Endothelial cell of umbilical vein (primary cell): ENCODE measurements around the gene CAMTA1. TPM values are rescaled to one million over a fixed set of nuclear protein-coding genes. Genes with fewer than 3 reads are reported as not detected.

ENCODE experiments used
- BruUV-seq: library from RNA; stranded (reverse); fragments of 400-500 nt; replicated peaks from 2 replicates; lab custom pipeline; 2021; lab: Mats Ljungman, UMichigan
- CTCF ChIA-PET: fragments of 300-600, 350-600 bp; sonication (Branson Sonifier 250); formaldehyde crosslinking; loops from one replicate; lab custom pipeline; 2021; ENCODE audit warnings: antibody characterized with exemption, inconsistent platforms; lab: Charles Lee
- POLR2A ChIA-PET: fragments of 300-600, 350-600 bp; sonication (Branson Sonifier 250); formaldehyde crosslinking; loops from one replicate; lab custom pipeline; 2021; ENCODE audit warnings: antibody characterized with exemption, inconsistent platforms; lab: Charles Lee
- DNase-seq: peaks from one replicate; pipeline ENCODE4 v3.0.0-alpha.2; 2011; ENCODE audit warnings: low read depth, low spot score
- FAIRE-seq: peaks from 2 replicates; lab custom pipeline; 2011; peaks lifted over from hg19 to GRCh38; lab: Jason Lieb, UNC
- H2AFZ ChIP-seq: 2 replicates; pipeline ENCODE4 v1.6.0; 2012; ENCODE audit warnings: low read depth, low read length, control low read depth, inconsistent platforms
- H3K27ac ChIP-seq: 2 replicates; pipeline ENCODE4 v1.5.1; 2011; ENCODE audit warnings: low read depth, mild to moderate bottlenecking, control low read depth, low read length, moderate library complexity; ENCODE audit not compliant: insufficient read depth
- H3K27me3 ChIP-seq, 2 experiments: 2 replicates each; pipeline versions ENCODE4 v1.6.0 to v1.6.1; 2011; ENCODE audit warnings: low read length in 2 of 2, mixed read lengths in 1 of 2; ENCODE audit not compliant: control insufficient read depth in 2 of 2, insufficient read depth in 2 of 2
- H3K36me3 ChIP-seq, 2 experiments: 2 replicates in 1 of 2; 3 replicates in 1 of 2; pipeline ENCODE4 v1.5.1; 2011; ENCODE audit warnings: low read length in 2 of 2, mild to moderate bottlenecking in 1 of 2, moderate library complexity in 1 of 2; ENCODE audit not compliant: control insufficient read depth in 2 of 2, insufficient read depth in 2 of 2; ENCODE audit errors: extremely low read depth in 1 of 2
- H3K4me1 ChIP-seq: 3 replicates; pipeline ENCODE4 v1.5.1; 2011; ENCODE audit warnings: mild to moderate bottlenecking, low read length; ENCODE audit not compliant: control insufficient read depth, insufficient read depth; ENCODE audit errors: extremely low read depth
- H3K4me2 ChIP-seq: 2 replicates; pipeline ENCODE4 v1.6.1; 2011; ENCODE audit warnings: low read length, control low read depth, mixed read lengths; ENCODE audit not compliant: insufficient read depth
- H3K4me3 ChIP-seq, 3 experiments: fragments of 200-600 bp in 1 of 3; sonication (generic), shearing (Covaris generic) in 1 of 3; replicated peaks in 1 of 3; 2 replicates each; pipeline ENCODE4 v1.5.1; 2011 to 2016; ENCODE audit warnings: control low read depth in 3 of 3, low read length in 3 of 3, mild to moderate bottlenecking in 2 of 3, inconsistent platforms in 1 of 3, low read depth in 1 of 3, moderate library complexity in 1 of 3; ENCODE audit not compliant: insufficient read depth in 1 of 3
- H3K79me2 ChIP-seq: 2 replicates; pipeline ENCODE4 v1.6.0; 2012; ENCODE audit warnings: low read length, inconsistent platforms; ENCODE audit not compliant: control insufficient read depth, insufficient read depth
- H3K9ac ChIP-seq: replicated peaks from 2 replicates; pipeline ENCODE3; 2011; ENCODE audit warnings: low read length, control low read depth; ENCODE audit not compliant: insufficient read depth; ENCODE audit errors: extremely low read depth
- H3K9me1 ChIP-seq: replicated peaks from 3 replicates; pipeline ENCODE4 v1.6.0; 2011; ENCODE audit warnings: mild to moderate bottlenecking, low read length; ENCODE audit not compliant: control insufficient read depth, insufficient read depth; ENCODE audit errors: extremely low read depth
- H3K9me3 ChIP-seq: replicated peaks from 2 replicates; pipeline ENCODE4 v1.5.1; 2012; ENCODE audit warnings: low read length, inconsistent platforms; ENCODE audit not compliant: control insufficient read depth, insufficient read depth
- H4K20me1 ChIP-seq: replicated peaks from 2 replicates; pipeline ENCODE3; 2011; ENCODE audit warnings: mild to moderate bottlenecking, low read length; ENCODE audit not compliant: control insufficient read depth, insufficient read depth; ENCODE audit errors: extremely low read depth
- EZH2 ChIP-seq: IDR thresholded peaks from 2 replicates; pipeline ENCODE4 v1.6.1; 2012; ENCODE audit warnings: borderline replicate concordance, low read depth, mild to moderate bottlenecking, moderate library complexity, low read length, inconsistent platforms; ENCODE audit not compliant: severe bottlenecking
- FOS ChIP-seq: IDR thresholded peaks from 2 replicates; pipeline ENCODE4 v1.6.1; 2011; ENCODE audit warnings: mild to moderate bottlenecking, low read length, moderate library complexity, borderline replicate concordance; ENCODE audit not compliant: insufficient read depth
- GATA2 ChIP-seq: IDR thresholded peaks from 2 replicates; pipeline ENCODE4 v1.7.0; 2011; ENCODE audit warnings: low read depth, mild to moderate bottlenecking, moderate library complexity, mixed read lengths, low read length; ENCODE audit not compliant: insufficient read length, insufficient read depth
- JUN ChIP-seq: IDR thresholded peaks from 2 replicates; pipeline ENCODE4 v1.6.1; 2011; ENCODE audit warnings: borderline replicate concordance, low read depth; ENCODE audit not compliant: insufficient read length, insufficient read depth
- MYC ChIP-seq: IDR thresholded peaks from one replicate; pipeline ENCODE4 v1.6.1; 2011; ENCODE audit warnings: mild to moderate bottlenecking, low read depth, low read length
- POLR2A ChIP-seq: IDR thresholded peaks from 2 replicates; pipeline ENCODE4 v1.6.1; 2012; ENCODE audit warnings: low read depth, mild to moderate bottlenecking, control low read depth, low read length
- POLR2AphosphoS5 ChIP-seq: IDR thresholded peaks from 2 replicates; pipeline ENCODE4 v1.6.1; 2012; ENCODE audit warnings: low read depth, mild to moderate bottlenecking, control low read depth, low read length, moderate library complexity; ENCODE audit not compliant: insufficient read depth
- dilution Hi-C: fragments of 300-500 bp; cut with MboI; formaldehyde crosslinking; loops from one replicate; pipeline ENCODE4 v1.15.0; 2019; ENCODE audit warnings: low sequenced_read_pairs; ENCODE audit not compliant: extremely low pct_ligation_motif_present
- intact Hi-C: fragments of 100-400 bp; cut with micrococcal nuclease; formaldehyde crosslinking; loops from one replicate; pipeline ENCODE4 v1.10.0; 2022
- polyA plus RNA-seq, 4 experiments: library from polyadenylated mRNA; depleted of rRNA in 3 of 4; stranded (reverse) in 3 of 4; unstranded in 1 of 4; fragments of >200 nt; gene quantifications; 2 replicates each; pipeline versions ENCODE4 v1.2.1 to v1.2.3, GENCODE V29; 2011 to 2012; ENCODE audit warnings: missing spikeins in 1 of 4
- total RNA-seq: library from RNA; stranded (reverse); gene quantifications from 2 replicates; pipeline ENCODE4 v1.2.3, GENCODE V29; 2021
- TF ChIP-seq, protein P1 (sequence below), 2 donors: IDR thresholded peaks; 1 replicate in 1 of 2; 2 replicates in 1 of 2; pipeline ENCODE4 v1.5.1; 2011; ENCODE audit warnings: low read length in 2 of 2, mild to moderate bottlenecking in 2 of 2, moderate library complexity in 2 of 2, control low read depth in 1 of 2, inconsistent platforms in 1 of 2, low read depth in 1 of 2; ENCODE audit not compliant: insufficient read depth in 1 of 2; ENCODE audit errors: extremely low read depth in 1 of 2
- TF ChIP-seq, protein P2 (sequence below): IDR thresholded peaks from 2 replicates; pipeline ENCODE4 v1.6.1; 2011; ENCODE audit not compliant: insufficient read depth, insufficient read length

The CAMTA1 gene
- total and polyA plus RNA-seq, 2 donors (not counting 3 experiments of a cell fraction or from before 2014, with no cell fraction given) = 50.8 to 92.7 TPM

DNA sequence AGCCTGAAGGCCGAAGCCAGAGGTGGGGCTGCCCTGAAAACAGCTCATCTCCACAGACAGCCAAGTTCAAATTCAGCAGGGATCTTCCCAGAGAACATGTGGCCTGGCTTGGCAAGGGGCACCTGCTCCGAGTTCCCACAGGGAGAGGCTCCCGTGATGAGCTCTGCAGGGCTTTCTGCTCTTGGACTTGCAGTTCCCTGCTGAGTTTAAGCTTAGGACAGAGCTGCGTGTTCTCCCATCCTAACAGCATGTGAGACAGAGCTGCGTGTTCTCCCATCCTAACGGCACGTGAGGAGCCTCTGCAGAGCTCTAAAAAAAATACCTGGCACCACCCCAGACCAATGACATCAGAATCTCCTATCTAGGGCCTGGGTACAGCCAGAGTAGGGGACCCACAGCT lies 872.8 kb downstream of the CAMTA1 start:
- dilution Hi-C loops (no loop called here), intact Hi-C loops (no loop called here)
- Histone ChIP-seq H2AFZ (no peak overlapping the region), H3K9me3 (no peaks in the 10 kb centered on the region), H3K9ac (no peak overlapping the region), H3K79me2 (no peaks in the 10 kb centered on the region), H3K9me1 (no peaks in the 10 kb centered on the region), H3K4me2 (no peak overlapping the region), H3K36me3 (no peaks in the 10 kb centered on the region), H4K20me1 (no peaks in the 10 kb centered on the region), H3K27ac (no peak overlapping the region), H3K4me1 (no peaks in the 10 kb centered on the region), H3K27me3 (no peaks in the 10 kb centered on the region), H3K4me3 (no peak overlapping the region)
- FAIRE-seq (no peak), DNase-seq (no peak)
- ChIA-PET CTCF (interaction anchor here (1.5 kb wide), 1 partner anchor 9 kb away, joined by 9 read pairs; no protein-coding TSS in a partner anchor), POLR2A (no interaction called here)
- TF ChIP-seq JUN (no peak), POLR2AphosphoS5 (no peak), FOS (no peak), EZH2 (no peak), POLR2A (no peak), MYC (no peak), GATA2 (no peak)
- TF ChIP-seq, protein P1, sequence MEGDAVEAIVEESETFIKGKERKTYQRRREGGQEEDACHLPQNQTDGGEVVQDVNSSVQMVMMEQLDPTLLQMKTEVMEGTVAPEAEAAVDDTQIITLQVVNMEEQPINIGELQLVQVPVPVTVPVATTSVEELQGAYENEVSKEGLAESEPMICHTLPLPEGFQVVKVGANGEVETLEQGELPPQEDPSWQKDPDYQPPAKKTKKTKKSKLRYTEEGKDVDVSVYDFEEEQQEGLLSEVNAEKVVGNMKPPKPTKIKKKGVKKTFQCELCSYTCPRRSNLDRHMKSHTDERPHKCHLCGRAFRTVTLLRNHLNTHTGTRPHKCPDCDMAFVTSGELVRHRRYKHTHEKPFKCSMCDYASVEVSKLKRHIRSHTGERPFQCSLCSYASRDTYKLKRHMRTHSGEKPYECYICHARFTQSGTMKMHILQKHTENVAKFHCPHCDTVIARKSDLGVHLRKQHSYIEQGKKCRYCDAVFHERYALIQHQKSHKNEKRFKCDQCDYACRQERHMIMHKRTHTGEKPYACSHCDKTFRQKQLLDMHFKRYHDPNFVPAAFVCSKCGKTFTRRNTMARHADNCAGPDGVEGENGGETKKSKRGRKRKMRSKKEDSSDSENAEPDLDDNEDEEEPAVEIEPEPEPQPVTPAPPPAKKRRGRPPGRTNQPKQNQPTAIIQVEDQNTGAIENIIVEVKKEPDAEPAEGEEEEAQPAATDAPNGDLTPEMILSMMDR (IDR thresholded peaks at IDR 0.05; ENCODE audit: extremely low read depth in 1 of 2, insufficient read depth in 1 of 2, low read depth in 1 of 2, low read length in 2 of 2) = no peak
- TF ChIP-seq, protein P2, sequence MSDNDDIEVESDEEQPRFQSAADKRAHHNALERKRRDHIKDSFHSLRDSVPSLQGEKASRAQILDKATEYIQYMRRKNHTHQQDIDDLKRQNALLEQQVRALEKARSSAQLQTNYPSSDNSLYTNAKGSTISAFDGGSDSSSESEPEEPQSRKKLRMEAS = no peak
- BruUV-seq = no TSS peak
